PFSK-1 (cell line): ENCODE results near the gene MUTYH.

ENCODE experiments used
- FOXP2 ChIP-seq: optimal IDR thresholded peaks from 2 replicates; pipeline ENCODE3; 2011; ENCODE audit warnings: borderline replicate concordance, control low read depth, inconsistent platforms; ENCODE audit not compliant: insufficient read depth; ENCODE audit errors: extremely low read length, extremely low read depth
- POLR2AphosphoS5 ChIP-seq: IDR thresholded peaks from 2 replicates; pipeline ENCODE4 v1.6.1; 2012; ENCODE audit warnings: low read depth, mild to moderate bottlenecking, control low read depth, low read length, moderate library complexity
- REST ChIP-seq, 2 experiments: IDR thresholded peaks; 2 replicates each; pipeline versions ENCODE4 v1.6.1 to v1.8.0; 2011 to 2012; ENCODE audit warnings: low read depth in 2 of 2, low read length in 2 of 2, control low read depth in 1 of 2, inconsistent platforms in 1 of 2, mild to moderate bottlenecking in 1 of 2, moderate library complexity in 1 of 2; ENCODE audit not compliant: insufficient read depth in 1 of 2
- SIN3A ChIP-seq: IDR thresholded peaks from 2 replicates; pipeline ENCODE4 v1.6.1; 2012; ENCODE audit warnings: mild to moderate bottlenecking, low read length, moderate library complexity, borderline replicate concordance; ENCODE audit not compliant: insufficient read depth
- TAF1 ChIP-seq: IDR thresholded peaks from 2 replicates; pipeline ENCODE4 v1.6.1; 2012; ENCODE audit warnings: low read length, control low read depth, borderline replicate concordance; ENCODE audit not compliant: insufficient read depth

The MUTYH gene

GRCh38 chr1:45327644-45328515 is 12.4 kb downstream of the MUTYH start:
- TF ChIP-seq FOXP2 (no peak), POLR2AphosphoS5 (no peak), TAF1 (no peak), SIN3A (no peak), REST (IDR thresholded peaks at IDR 0.05; ENCODE audit: insufficient read depth in 1 of 2, low read depth in 2 of 2, low read length in 2 of 2) (no peak)

DNA sequence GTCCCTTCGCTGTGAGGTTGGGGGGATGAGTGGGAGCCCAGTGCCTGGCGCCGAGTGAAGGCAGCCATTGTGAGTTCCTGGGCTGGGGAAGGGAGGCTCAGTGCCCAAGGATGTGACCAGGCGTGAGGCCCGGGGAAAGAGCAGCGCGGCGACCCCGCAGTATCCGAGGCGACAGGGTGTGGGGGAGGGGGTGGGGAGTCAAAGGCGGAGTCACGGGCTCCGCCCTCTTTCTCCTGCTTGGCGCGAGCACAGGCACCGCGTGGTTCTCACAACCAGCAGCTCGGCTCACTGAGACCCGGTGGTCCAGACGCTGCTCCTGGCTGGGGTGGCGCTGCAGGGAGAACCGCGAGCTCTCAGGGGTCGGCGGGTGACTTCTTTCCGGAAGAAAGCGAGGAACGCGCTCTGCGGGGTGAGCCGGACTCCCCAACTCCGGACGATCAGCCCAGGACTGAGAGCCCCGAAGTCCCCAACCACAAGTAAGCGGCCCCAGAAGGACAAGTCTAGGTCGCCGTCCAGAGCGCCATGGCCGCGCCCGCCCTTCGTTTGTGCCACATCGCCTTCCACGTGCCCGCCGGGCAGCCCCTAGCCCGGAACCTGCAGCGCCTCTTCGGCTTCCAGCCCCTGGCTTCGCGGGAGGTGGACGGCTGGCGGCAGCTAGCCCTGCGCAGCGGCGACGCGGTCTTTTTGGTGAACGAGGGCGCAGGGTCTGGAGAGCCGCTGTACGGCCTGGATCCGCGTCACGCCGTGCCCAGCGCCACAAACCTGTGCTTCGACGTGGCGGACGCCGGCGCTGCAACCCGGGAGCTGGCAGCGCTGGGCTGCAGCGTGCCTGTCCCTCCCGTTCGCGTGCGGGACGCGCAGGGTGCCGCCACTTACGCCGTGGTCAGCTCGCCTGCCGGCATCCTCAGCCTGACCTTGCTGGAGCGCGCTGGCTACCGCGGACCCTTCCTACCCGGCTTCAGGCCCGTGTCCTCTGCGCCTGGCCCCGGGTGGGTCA is 13.3 kb downstream of the MUTYH start, which contains the start of gene HPDL:
Gene HPDL, plus strand, starts transcription at position 269 of the 997 bp plus-strand sequence. Its CDS starts 254 bp downstream, at position 523.
- TF ChIP-seq SIN3A, result no peak
- no peak for TF ChIP-seq TAF1
- no peak for TF ChIP-seq POLR2AphosphoS5
- TF ChIP-seq REST (IDR thresholded peaks at IDR 0.05; ENCODE audit: insufficient read depth in 1 of 2, low read depth in 2 of 2, low read length in 2 of 2), result no peak
- no peak for TF ChIP-seq FOXP2

DNA sequence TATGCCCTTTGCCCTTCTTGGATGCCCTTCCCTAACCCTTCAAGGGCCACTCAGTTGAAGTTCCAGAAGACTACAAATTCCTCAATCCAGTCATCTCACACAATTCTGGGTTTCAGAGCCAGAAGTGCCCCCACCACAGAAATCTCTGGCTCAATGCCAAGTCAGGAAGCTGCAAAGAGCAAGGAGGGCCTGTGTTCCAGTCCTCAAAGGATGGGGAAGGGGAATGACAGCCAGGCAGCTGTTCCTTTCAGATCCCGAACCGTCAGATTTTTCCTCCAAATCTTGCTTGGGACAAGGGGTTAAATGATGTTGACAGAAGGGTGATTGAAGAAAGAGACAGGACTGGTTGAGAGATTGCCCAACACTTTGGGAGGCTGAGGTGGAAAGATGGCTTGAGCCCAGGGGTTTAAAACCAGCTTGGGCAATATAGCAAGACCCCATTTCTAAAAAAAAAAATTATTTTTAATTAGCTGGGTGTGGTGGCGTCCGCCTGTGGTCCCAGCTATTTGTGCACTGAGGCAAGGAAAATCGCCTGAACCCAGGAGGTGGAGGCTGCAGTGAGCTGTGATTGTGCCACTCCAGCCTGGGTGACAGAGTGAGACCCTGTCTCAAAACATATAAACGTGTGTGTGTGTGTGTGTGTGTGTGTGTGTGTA is 14.3 kb downstream of the MUTYH start:
- TF ChIP-seq REST (IDR thresholded peaks at IDR 0.05; ENCODE audit: insufficient read depth in 1 of 2, low read depth in 2 of 2, low read length in 2 of 2) (no peak), FOXP2 (no peak), POLR2AphosphoS5 (no peak), SIN3A (no peak), TAF1 (no peak)

- TF ChIP-seq POLR2AphosphoS5 (no peak), TAF1 (no peak), FOXP2 (no peak), REST (IDR thresholded peaks at IDR 0.05; ENCODE audit: insufficient read depth in 1 of 2, low read depth in 2 of 2, low read length in 2 of 2) (no peak)
Measured at GRCh38 chr1:45322486-45323040, 17.7 kb downstream of the MUTYH start.
